GM21381 (cell line): Measurements from ENCODE around the gene FKBP9.
A peak's percentile ranks its signal among the peaks of the same experiment; 100 is the strongest.
"Not testable (repeated sequence)": the region's sequence is repeated elsewhere in the genome, so short reads cannot be mapped to it uniquely, and the experiment has no call there.

Source experiments
- ATAC-seq: cut with Tn5 transposase; IDR thresholded peaks from one replicate; pipeline ENCODE4 v1.9.1; 2021; ENCODE audit warnings: mild to moderate bottlenecking, moderate library complexity; ENCODE audit not compliant: unreplicated experiment

Gene FKBP9

DNA sequence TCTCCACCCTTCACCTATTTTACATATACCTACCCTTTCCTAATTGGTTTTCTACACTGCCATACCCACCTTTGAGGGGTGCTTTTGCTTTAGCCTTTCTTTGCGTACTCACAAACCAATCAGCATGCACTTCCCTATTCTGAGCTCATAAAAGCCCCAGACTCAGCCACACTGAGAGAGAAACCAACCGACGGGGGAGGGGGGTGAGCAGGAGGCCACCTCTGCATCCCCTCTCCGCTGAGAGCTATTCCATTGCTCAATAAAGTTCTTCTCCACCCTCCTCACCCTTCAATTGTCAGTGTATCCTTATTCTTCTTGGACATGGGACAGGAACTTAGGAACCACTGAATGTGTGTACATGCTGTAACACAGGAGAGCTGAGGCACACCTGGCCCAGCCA lies 9.0 kb upstream of the FKBP9 start:
- ATAC-seq: no peak

- no peak for ATAC-seq
These were observed 4.4 kb upstream of the FKBP9 start for GRCh38 chr7:32952876-32953275.

DNA sequence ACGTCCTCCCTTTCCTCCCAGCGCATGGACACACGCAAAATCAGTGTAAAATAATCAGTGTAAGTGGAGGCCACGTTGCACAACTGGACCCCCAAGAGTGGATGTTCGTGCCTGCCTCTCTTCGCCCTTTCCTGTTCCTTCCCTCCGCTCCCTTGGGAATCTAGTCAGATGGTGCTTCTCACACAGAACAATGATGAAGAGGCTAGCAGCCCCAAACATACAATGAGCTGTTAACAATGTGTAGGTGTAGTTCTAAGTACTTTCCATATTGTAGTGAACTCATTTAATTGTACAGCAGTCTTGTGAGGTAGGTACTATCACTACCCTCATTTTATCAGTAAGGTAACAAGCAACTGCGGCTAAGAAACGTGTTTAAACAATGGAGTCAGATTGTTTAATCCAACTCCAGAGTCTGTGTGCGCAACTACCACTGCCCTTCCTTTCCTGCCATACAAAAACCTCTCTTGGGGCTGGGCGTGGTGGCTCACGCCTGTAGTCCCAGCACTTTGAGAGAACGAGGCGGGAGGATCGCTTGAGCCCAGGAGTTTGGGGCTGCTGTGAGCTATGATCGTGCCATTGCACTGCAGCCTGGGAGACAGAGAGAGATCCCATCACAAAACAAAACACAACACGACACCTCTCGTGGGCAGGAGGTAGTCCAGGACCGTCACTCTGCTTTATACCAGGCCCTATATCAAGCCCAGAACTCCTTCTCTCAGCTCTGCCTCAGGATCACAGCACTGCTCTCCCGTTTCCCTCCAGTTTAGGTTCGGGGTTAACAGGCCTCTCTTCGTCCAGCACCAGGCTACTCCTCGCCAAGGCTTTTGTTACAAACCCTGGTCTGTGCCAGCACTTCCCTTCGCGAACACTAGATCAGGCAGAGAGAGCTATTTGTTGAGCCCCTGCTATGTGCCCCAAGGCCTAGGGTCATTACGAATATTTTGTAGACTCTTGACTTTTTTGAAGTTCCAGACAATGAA lies 1.1 kb downstream of the FKBP9 start:
- ATAC-seq: no peak

GRCh38 chr7:32963880-32964301 lies 6.7 kb downstream of the FKBP9 start:
- ATAC-seq: not testable (repeated sequence)

DNA sequence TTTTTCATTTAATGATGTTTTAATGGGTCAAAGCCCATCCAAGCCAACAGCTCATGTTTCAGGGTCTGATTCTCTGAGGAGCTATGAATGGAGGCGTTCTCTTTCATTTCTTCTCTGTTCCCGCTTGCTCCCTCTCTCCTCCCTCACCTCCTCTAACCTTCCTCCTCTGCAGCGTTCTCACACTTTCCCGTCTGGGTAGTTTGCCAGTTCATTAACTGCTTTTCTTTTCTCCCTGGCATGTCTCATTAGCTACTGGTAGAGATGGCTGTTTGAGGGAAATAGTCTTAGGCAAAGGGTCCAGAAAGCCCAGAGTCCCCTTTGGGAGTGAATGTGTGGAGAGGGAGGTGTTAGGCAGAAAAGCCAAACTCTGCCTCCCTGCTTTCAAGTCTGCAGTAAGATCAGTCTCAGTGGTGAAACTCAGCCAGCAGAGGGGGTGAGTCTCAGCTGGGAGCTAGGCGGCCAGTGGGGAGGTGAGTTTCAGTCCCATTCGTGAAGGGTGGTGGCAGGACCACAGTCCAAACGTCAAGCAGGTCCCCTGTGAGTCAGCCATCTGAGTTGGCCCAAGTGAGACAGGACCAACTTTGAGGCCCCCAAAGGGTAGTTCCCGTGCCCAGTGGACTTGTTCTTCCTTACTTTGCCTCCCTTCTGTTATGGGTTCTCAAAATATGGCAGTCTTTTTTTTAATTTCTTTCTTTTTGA lies 7.4 kb downstream of the FKBP9 start:
- peak; percentile 96 for ATAC-seq

GRCh38 chr7:32966489-32967267 lies 9.4 kb downstream of the FKBP9 start:
- not testable (repeated sequence) for ATAC-seq

DNA sequence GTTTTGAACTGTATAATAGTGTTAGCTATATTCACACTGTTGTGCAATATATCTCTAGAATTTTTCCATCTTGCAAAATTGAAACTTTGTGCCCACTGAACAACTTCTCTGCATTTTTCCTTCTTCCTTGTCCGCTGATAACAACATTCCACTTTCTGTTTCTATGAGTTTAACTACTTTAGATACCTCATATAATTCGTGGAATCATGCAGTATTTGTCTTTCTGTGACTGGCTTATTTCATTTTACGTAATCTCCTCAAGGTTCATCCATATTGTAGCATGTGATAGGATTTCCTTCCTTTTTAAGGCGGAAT lies 10.0 kb downstream of the FKBP9 start:
- ATAC-seq: not testable (repeated sequence)

GRCh38 chr7:32971967-32972366 lies 14.7 kb downstream of the FKBP9 start:
- ATAC-seq: not testable (repeated sequence)

- ATAC-seq: not testable (repeated sequence)
These were observed 19.9 kb downstream of the FKBP9 start for GRCh38 chr7:32977159-32977558.

GRCh38 chr7:32979246-32979645 lies 22.0 kb downstream of the FKBP9 start:
- not testable (repeated sequence) for ATAC-seq

- ATAC-seq: not testable (repeated sequence)
These were observed 22.7 kb downstream of the FKBP9 start for GRCh38 chr7:32979902-32980301.

DNA sequence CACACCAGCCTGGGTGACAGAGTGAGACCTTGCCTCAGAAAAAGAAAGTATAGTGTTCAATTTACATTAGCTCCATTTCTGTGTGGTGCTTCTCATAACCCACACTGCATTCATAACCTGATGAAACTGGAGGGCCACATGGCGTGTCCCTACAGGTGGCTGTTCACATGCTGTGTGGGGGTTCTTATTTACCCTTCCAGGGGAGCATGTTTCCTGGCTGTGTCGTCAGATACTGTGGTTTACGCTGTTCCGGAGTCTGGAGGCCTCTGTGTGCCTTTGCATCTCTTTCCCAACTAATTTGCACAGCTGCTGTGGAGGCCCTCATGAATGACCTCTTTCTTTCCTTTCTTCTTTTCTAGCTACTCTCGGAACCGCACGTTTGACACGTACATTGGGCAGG lies 30.9 kb downstream of the FKBP9 start:
- ATAC-seq: peak; percentile 68

- not testable (repeated sequence) for ATAC-seq
These were observed 33.9 kb downstream of the FKBP9 start for GRCh38 chr7:32991068-32991585.

GRCh38 chr7:32991975-32992700 lies 34.9 kb downstream of the FKBP9 start:
- ATAC-seq: not testable (repeated sequence)

GRCh38 chr7:32992750-32993149 lies 35.5 kb downstream of the FKBP9 start:
- ATAC-seq: not testable (repeated sequence)

DNA sequence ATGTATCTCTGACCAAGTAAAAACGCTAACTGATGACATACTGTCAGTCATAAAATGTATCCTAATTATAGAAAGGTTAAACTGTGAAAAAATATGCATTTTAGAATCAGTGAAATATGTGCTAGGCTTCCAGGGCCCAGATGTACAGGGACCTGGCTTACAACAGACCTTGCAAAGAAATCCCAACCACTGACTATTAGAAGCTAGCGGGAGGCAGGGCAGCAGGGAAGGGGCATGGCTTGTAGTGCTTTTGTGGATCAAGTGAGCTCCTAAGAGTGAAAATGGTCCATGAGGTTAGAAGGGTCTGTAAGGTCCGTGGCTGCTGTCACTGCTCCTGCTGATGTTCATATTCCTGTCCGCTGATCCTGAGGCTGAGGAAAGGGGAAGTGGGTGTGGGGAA lies 40.7 kb downstream of the FKBP9 start:
- not testable (repeated sequence) for ATAC-seq

GRCh38 chr7:32998361-32999171 lies 41.3 kb downstream of the FKBP9 start:
- peak; percentile 60 for ATAC-seq

GRCh38 chr7:32999380-32999779 lies 42.1 kb downstream of the FKBP9 start:
- ATAC-seq: not testable (repeated sequence)

- ATAC-seq: not testable (repeated sequence)
These were observed 45.9 kb downstream of the FKBP9 start for GRCh38 chr7:33003111-33003510.
